Stimulated activated CD8-positive, alpha-beta memory T cell treated with anti-CD3 and anti-CD28 coated beads, Interleukin-15, amount 100 ng/mL, for 48 hours (primary cell): ENCODE measurements around the gene LAMTOR5.
"Not testable (repeated sequence)": the region's sequence is repeated elsewhere in the genome, so short reads cannot be mapped to it uniquely, and the experiment has no call there.

Experiments used
- DNase-seq, 2 donors: peaks; one replicate each; pipeline ENCODE4 v3.0.0-alpha.2; 2020; ENCODE audit warnings: low read depth in 2 of 2

LAMTOR5 gene

GRCh38 chr1:110407260-110408210 lies at the start of gene LAMTOR5:
Gene LAMTOR5, minus strand, starts transcription at chr1:110407694. Its CDS starts 74 bp downstream, at chr1:110407620.
- peak; percentile 86 to 89 for DNase-seq

GRCh38 chr1:110457206-110457605 lies 49.7 kb upstream of the LAMTOR5 start:
- no peak for DNase-seq

GRCh38 chr1:110455151-110455550 lies 47.7 kb upstream of the LAMTOR5 start:
- DNase-seq = no peak

GRCh38 chr1:110454328-110454727 lies 46.8 kb upstream of the LAMTOR5 start:
- DNase-seq = no peak

- no peak for DNase-seq
Observed at GRCh38 chr1:110453829-110454228, 46.3 kb upstream of the LAMTOR5 start.

GRCh38 chr1:110452330-110452729 lies 44.8 kb upstream of the LAMTOR5 start:
- no peak for DNase-seq

GRCh38 chr1:110450929-110451328 lies 43.4 kb upstream of the LAMTOR5 start, which contains the start of gene PROK1:
Gene PROK1, plus strand, starts transcription at chr1:110451149. Its CDS starts 68 bp downstream, at chr1:110451217.
- no peak for DNase-seq

- DNase-seq = no peak
Observed at GRCh38 chr1:110449661-110450651, 42.5 kb upstream of the LAMTOR5 start.

GRCh38 chr1:110444561-110444960 lies 37.1 kb upstream of the LAMTOR5 start:
- no peak for DNase-seq

GRCh38 chr1:110443451-110443850 lies 36.0 kb upstream of the LAMTOR5 start:
- DNase-seq = no peak

GRCh38 chr1:110441888-110442287 lies 34.4 kb upstream of the LAMTOR5 start:
- DNase-seq = no peak

GRCh38 chr1:110440877-110441276 lies 33.4 kb upstream of the LAMTOR5 start:
- DNase-seq = no peak

- DNase-seq = not testable (repeated sequence)
Observed at GRCh38 chr1:110439873-110440272, 32.4 kb upstream of the LAMTOR5 start.

- no peak for DNase-seq
Observed at GRCh38 chr1:110438893-110439292, 31.4 kb upstream of the LAMTOR5 start.

GRCh38 chr1:110437645-110438299 lies 30.3 kb upstream of the LAMTOR5 start:
- DNase-seq = not testable (repeated sequence)

- DNase-seq = no peak
Observed at GRCh38 chr1:110436635-110437034, 29.1 kb upstream of the LAMTOR5 start.

GRCh38 chr1:110434946-110435345 lies 27.5 kb upstream of the LAMTOR5 start:
- DNase-seq = no peak

- no peak for DNase-seq
Observed at GRCh38 chr1:110433803-110434202, 26.3 kb upstream of the LAMTOR5 start.

GRCh38 chr1:110433213-110433612 lies 25.7 kb upstream of the LAMTOR5 start:
- no peak for DNase-seq

GRCh38 chr1:110430901-110431300 lies 23.4 kb upstream of the LAMTOR5 start:
- no peak for DNase-seq

GRCh38 chr1:110430366-110430765 lies 22.9 kb upstream of the LAMTOR5 start:
- DNase-seq = no peak

GRCh38 chr1:110428946-110429345 lies 21.5 kb upstream of the LAMTOR5 start:
- no peak for DNase-seq
